ENCODE measurements around the gene NSUN4.

DNA sequence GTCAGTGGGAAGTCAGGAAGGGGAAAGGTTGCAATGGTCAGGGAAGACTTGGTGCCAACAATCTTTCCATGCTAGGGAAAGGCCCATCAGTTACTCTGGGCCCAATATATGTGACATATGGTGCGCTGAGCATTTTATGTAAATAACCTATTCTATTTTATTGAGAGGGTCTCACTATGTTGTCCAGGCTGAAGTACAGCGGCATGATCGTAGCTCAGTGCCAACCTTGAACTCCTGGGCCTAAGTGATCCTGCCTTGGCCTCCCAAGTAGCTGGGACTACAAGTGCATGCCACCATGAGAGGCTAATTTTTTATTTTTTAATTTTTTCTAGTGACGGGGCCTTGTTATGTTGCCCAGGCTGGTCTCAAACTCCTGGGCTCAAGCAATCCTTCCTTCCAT, 30.3 kb upstream of the NSUN4 start:
- TF ChIP-seq, protein P1, sequence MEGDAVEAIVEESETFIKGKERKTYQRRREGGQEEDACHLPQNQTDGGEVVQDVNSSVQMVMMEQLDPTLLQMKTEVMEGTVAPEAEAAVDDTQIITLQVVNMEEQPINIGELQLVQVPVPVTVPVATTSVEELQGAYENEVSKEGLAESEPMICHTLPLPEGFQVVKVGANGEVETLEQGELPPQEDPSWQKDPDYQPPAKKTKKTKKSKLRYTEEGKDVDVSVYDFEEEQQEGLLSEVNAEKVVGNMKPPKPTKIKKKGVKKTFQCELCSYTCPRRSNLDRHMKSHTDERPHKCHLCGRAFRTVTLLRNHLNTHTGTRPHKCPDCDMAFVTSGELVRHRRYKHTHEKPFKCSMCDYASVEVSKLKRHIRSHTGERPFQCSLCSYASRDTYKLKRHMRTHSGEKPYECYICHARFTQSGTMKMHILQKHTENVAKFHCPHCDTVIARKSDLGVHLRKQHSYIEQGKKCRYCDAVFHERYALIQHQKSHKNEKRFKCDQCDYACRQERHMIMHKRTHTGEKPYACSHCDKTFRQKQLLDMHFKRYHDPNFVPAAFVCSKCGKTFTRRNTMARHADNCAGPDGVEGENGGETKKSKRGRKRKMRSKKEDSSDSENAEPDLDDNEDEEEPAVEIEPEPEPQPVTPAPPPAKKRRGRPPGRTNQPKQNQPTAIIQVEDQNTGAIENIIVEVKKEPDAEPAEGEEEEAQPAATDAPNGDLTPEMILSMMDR (conservative IDR thresholded peaks at IDR 0.05; ENCODE audit: low read length): no peak
- TF ChIP-seq EZH2phosphoT487 (IDR thresholded peaks at IDR 0.05; ENCODE audit: borderline replicate concordance): no peak

Data from Loucy (cell line).